H9 (cell line): ENCODE measurements around the gene SYK. TPM values are rescaled to one million over a fixed set of nuclear protein-coding genes. Genes with fewer than 3 reads are reported as not detected.

ENCODE experiments used
- DNase-seq: peaks from one replicate; pipeline ENCODE4 v3.0.0-alpha.2; 2017
- H2AFZ ChIP-seq: one replicate; pipeline ENCODE4 v1.6.1; 2013; ENCODE audit warnings: mild to moderate bottlenecking, low read length, control low read depth, moderate library complexity
- H2AK5ac ChIP-seq: 2 replicates; pipeline ENCODE4 v1.6.1; 2013; ENCODE audit warnings: low read length, control low read depth, mixed read lengths; ENCODE audit not compliant: insufficient read length
- H2BK120ac ChIP-seq: one replicate; pipeline ENCODE4 v1.6.1; 2013; ENCODE audit warnings: low read depth, mild to moderate bottlenecking, low read length, control low read depth, inconsistent platforms; ENCODE audit not compliant: poor library complexity, severe bottlenecking
- H2BK12ac ChIP-seq: 2 replicates; pipeline ENCODE4 v1.6.1; 2013; ENCODE audit warnings: low read length, control low read depth, mixed read lengths, low read depth; ENCODE audit not compliant: insufficient read length
- H2BK15ac ChIP-seq: 2 replicates; pipeline ENCODE4 v1.6.1; 2013; ENCODE audit warnings: low read depth, low read length, control low read depth
- H2BK20ac ChIP-seq: one replicate; pipeline ENCODE4 v1.6.1; 2013; ENCODE audit warnings: low read depth, mild to moderate bottlenecking, low read length, control low read depth, inconsistent platforms; ENCODE audit not compliant: poor library complexity, severe bottlenecking
- H2BK5ac ChIP-seq: 2 replicates; pipeline ENCODE4 v1.6.1; 2013; ENCODE audit warnings: low read length, control low read depth, mixed read lengths; ENCODE audit not compliant: insufficient read length
- H3K14ac ChIP-seq: 2 replicates; pipeline ENCODE4 v1.6.1; 2013; ENCODE audit warnings: low read length, control low read depth; ENCODE audit not compliant: insufficient read depth
- H3K18ac ChIP-seq: 2 replicates; pipeline ENCODE4 v1.6.1; 2013; ENCODE audit warnings: low read depth, mild to moderate bottlenecking, mixed read lengths, low read length, control low read depth; ENCODE audit not compliant: insufficient read length
- H3K23ac ChIP-seq: 2 replicates; pipeline ENCODE4 v1.6.1; 2013; ENCODE audit warnings: low read length, control low read depth, mixed read lengths, low read depth; ENCODE audit not compliant: insufficient read length
- H3K23me2 ChIP-seq: 2 replicates; pipeline ENCODE4 v1.6.1; 2013; ENCODE audit warnings: low read depth, mild to moderate bottlenecking, mixed read lengths, low read length, control low read depth; ENCODE audit not compliant: insufficient read length, poor library complexity, severe bottlenecking
- H3K27ac ChIP-seq: 2 replicates; pipeline ENCODE4 v1.5.1; 2013; ENCODE audit warnings: low read length, control low read depth, mixed read lengths, low read depth; ENCODE audit not compliant: insufficient read length
- H3K27me3 ChIP-seq: 2 replicates; pipeline ENCODE4 v1.6.1; 2013; ENCODE audit warnings: low read length, control low read depth, inconsistent platforms; ENCODE audit not compliant: insufficient read depth
- H3K4ac ChIP-seq: 2 replicates; pipeline ENCODE4 v1.6.1; 2013; ENCODE audit warnings: low read depth, mild to moderate bottlenecking, control low read depth, inconsistent platforms, low read length, moderate library complexity
- H3K4me1 ChIP-seq: 2 replicates; pipeline ENCODE4 v1.6.1; 2013; ENCODE audit warnings: low read length, control low read depth, inconsistent platforms; ENCODE audit not compliant: insufficient read depth
- H3K4me2 ChIP-seq: 2 replicates; pipeline ENCODE4 v1.6.1; 2013; ENCODE audit warnings: low read length, control low read depth, mixed read lengths; ENCODE audit not compliant: insufficient read length, insufficient read depth
- H3K56ac ChIP-seq: 2 replicates; pipeline ENCODE4 v1.6.1; 2013; ENCODE audit warnings: low read depth, mild to moderate bottlenecking, mixed read lengths, low read length, control low read depth; ENCODE audit not compliant: insufficient read length
- H3K79me1 ChIP-seq: 2 replicates; pipeline ENCODE4 v1.6.1; 2013; ENCODE audit warnings: low read depth, mild to moderate bottlenecking, moderate library complexity, low read length, control low read depth, inconsistent platforms; ENCODE audit not compliant: insufficient read depth, poor library complexity, severe bottlenecking
- H3K79me2 ChIP-seq: 2 replicates; pipeline ENCODE4 v1.6.1; 2013; ENCODE audit warnings: low read length, control low read depth, inconsistent platforms; ENCODE audit not compliant: insufficient read depth
- H3K9ac ChIP-seq: 2 replicates; pipeline ENCODE4 v1.6.1; 2013; ENCODE audit warnings: low read length, control low read depth, mixed read lengths; ENCODE audit not compliant: insufficient read length; ENCODE audit errors: extremely low read depth
- H3K9me3 ChIP-seq: one replicate; pipeline ENCODE4 v1.6.1; 2013; ENCODE audit warnings: low read depth, low read length, inconsistent platforms; ENCODE audit not compliant: control insufficient read depth
- H3T11ph ChIP-seq: one replicate; pipeline ENCODE4 v1.6.1; 2013; ENCODE audit warnings: mild to moderate bottlenecking, low read length, control low read depth, inconsistent platforms
- H4K20me1 ChIP-seq: one replicate; pipeline ENCODE4 v1.6.1; 2013; ENCODE audit not compliant: control insufficient read depth, insufficient read length, insufficient read depth
- H4K5ac ChIP-seq: 2 replicates; pipeline ENCODE4 v1.6.1; 2013; ENCODE audit warnings: low read depth, mild to moderate bottlenecking, mixed read lengths, low read length, control low read depth; ENCODE audit not compliant: insufficient read length
- H4K8ac ChIP-seq: replicated peaks from 2 replicates; pipeline ENCODE4 v1.6.1; 2013; ENCODE audit warnings: low read length, control low read depth, mixed read lengths, low read depth; ENCODE audit not compliant: insufficient read length
- H4K91ac ChIP-seq: 2 replicates; pipeline ENCODE4 v1.6.1; 2013; ENCODE audit warnings: low read depth, mild to moderate bottlenecking, moderate library complexity, mixed read lengths, low read length, control low read depth; ENCODE audit not compliant: insufficient read length
- H3K27ac Mint-ChIP-seq, 3 experiments: 2 replicates in 2 of 3; 3 replicates in 1 of 3; pipeline ENCODE4 v1.8.0; 2020 to 2021; ENCODE audit warnings: mixed read lengths in 3 of 3, mild to moderate bottlenecking in 1 of 3, moderate library complexity in 1 of 3
- H3K27me3 Mint-ChIP-seq: 2 replicates; pipeline ENCODE4 v1.8.0; 2021; ENCODE audit warnings: low read depth, mild to moderate bottlenecking, moderate library complexity, mixed read lengths
- H3K36me3 Mint-ChIP-seq, 3 experiments: 2 replicates in 2 of 3; 3 replicates in 1 of 3; pipeline ENCODE4 v1.8.0; 2020 to 2021; ENCODE audit warnings: low read depth in 3 of 3, mixed read lengths in 3 of 3; ENCODE audit not compliant: insufficient read depth in 1 of 3
- H3K4me1 Mint-ChIP-seq, 2 experiments: 2 replicates each; pipeline ENCODE4 v1.8.0; 2020; ENCODE audit warnings: mixed read lengths in 2 of 2
- H3K4me3 Mint-ChIP-seq, 2 experiments: 2 replicates in 1 of 2; 3 replicates in 1 of 2; pipeline ENCODE4 v1.8.0; 2020 to 2021; ENCODE audit warnings: mild to moderate bottlenecking in 2 of 2, mixed read lengths in 2 of 2, moderate library complexity in 1 of 2
- H3K9me3 Mint-ChIP-seq, 2 experiments: 2 replicates in 1 of 2; 3 replicates in 1 of 2; pipeline ENCODE4 v1.8.0; 2020; ENCODE audit warnings: mild to moderate bottlenecking in 2 of 2, mixed read lengths in 2 of 2, moderate library complexity in 1 of 2
- CTCF ChIP-seq: fragments of 200-600 bp; sonication (generic); conservative IDR thresholded peaks from 3 replicates; pipeline ENCODE4 v1.8.0; 2021; ENCODE audit warnings: antibody characterized with exemption, mild to moderate bottlenecking
- WGBS: extraction: QIAGEN DNeasy Blood & Tissue Kit; methylation state at CpG from one replicate; pipeline ENCODE4 v1.1.7; 2013; ENCODE audit warnings: missing lambda C conversion rate, low lambda C conversion rate, mixed read lengths; ENCODE audit not compliant: insufficient read length; ENCODE audit errors: extremely low coverage; 5-methylcytosine and 5-hydroxymethylcytosine counted together
- total RNA-seq: library from RNA; stranded (reverse); gene quantifications from 2 replicates; pipeline ENCODE4 v1.2.1, GENCODE V29; 2021

The SYK gene
- total RNA-seq, 1 experiment from 2014 or later, result 7.9 TPM

GRCh38 chr9:90914196-90914595 is 112.6 kb downstream of the SYK start:
- H2BK5ac ChIP-seq, result no peak overlapping the region
- Mint-ChIP-seq H3K36me3 (no peaks in the 10 kb centered on the region), H3K9me3 (no peaks in the 10 kb centered on the region), H3K27me3 (no peaks in the 10 kb centered on the region), H3K4me3 (no peak overlapping the region), H3K4me1 (0 out of 4 replicates have a peak, but pooled peaks cover 2% of the 10 kb centered on the region in 2 experiments), H3K27ac (no peak overlapping the region)
- H4K20me1 ChIP-seq, result peaks cover 2% of the 10 kb centered on the region
- no peak overlapping the region for H2AK5ac ChIP-seq
- no peak overlapping the region for H3K18ac ChIP-seq
- H2AFZ ChIP-seq, result no peak overlapping the region
- H3K27ac ChIP-seq, result no peak overlapping the region
- no peaks in the 10 kb centered on the region for H3K79me1 ChIP-seq
- H4K5ac ChIP-seq, result no peak overlapping the region
- H3K56ac ChIP-seq, result no peak overlapping the region
- H3K23ac ChIP-seq, result no peak overlapping the region
- H3K4me1 ChIP-seq, result no peaks in the 10 kb centered on the region
- no peaks in the 10 kb centered on the region for H3K9me3 ChIP-seq
- no peaks in the 10 kb centered on the region for H3K23me2 ChIP-seq
- H2BK12ac ChIP-seq, result no peak overlapping the region
- no peak for DNase-seq
- H3K27me3 ChIP-seq, result no peaks in the 10 kb centered on the region
- no peak overlapping the region for H3K14ac ChIP-seq
- H3K9ac ChIP-seq, result no peak overlapping the region
- H4K8ac ChIP-seq, result no peak overlapping the region
- H3K79me2 ChIP-seq, result no peaks in the 10 kb centered on the region
- no peak for TF ChIP-seq CTCF
- no peak overlapping the region for H4K91ac ChIP-seq
- no peak overlapping the region for H3T11ph ChIP-seq
- no peak overlapping the region for H3K4me2 ChIP-seq
- WGBS, result no CpG with 5 or more reads among the region's 14 CpGs
- no peak overlapping the region for H3K4ac ChIP-seq
- no peak overlapping the region for H2BK20ac ChIP-seq
- no peak overlapping the region for H2BK120ac ChIP-seq
- H2BK15ac ChIP-seq, result no peak overlapping the region
